ENCODE measurements around the gene MEIS3.

MEIS3 gene

GRCh38 chr19:47362321-47362720, 57.0 kb downstream of the MEIS3 start:
- no peak for DNase-seq (ENCODE audit: low read depth, low spot score)

DNA sequence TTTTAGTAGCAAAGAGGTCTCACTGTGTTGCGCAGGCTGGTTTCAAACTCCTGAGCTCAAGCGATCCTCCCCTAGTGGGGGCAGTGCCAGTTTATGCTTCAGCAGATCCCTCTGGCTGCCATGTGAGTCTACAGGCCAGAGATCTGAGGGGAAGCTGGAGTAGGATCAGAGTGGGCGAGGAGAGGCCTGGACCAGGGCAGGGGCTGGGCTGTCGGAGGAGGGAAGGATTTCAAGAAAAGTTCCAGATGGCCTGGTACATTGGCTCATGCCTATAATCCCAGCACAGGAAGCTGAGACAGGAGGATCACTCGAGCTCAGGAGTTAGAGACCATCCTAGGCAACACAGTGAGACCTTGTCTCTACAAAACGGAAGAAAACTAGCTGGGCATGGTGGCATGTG, 60.4 kb downstream of the MEIS3 start:
- DNase-seq (ENCODE audit: low read depth, low spot score): no peak

- no peak for DNase-seq (ENCODE audit: low read depth, low spot score)
Measured at GRCh38 chr19:47357788-47358680, 61.3 kb downstream of the MEIS3 start.

GRCh38 chr19:47356900-47357299, 62.4 kb downstream of the MEIS3 start:
- no peak for DNase-seq (ENCODE audit: low read depth, low spot score)

- DNase-seq (ENCODE audit: low read depth, low spot score): no peak
Measured at GRCh38 chr19:47353307-47353712, 66.0 kb downstream of the MEIS3 start.

Data from activated naive CD8-positive, alpha-beta T cell treated with anti-CD3 and anti-CD28 coated beads, Interleukin-2, amount 50 U/mL, for 16 hours (primary cell).